SKM-1 treated with dmso at 0.1 percent for 144 hours (cell line): ENCODE results near the gene RTP2.

Experiments
- DNase-seq: peaks from one replicate; lab custom pipeline; 2025; ENCODE audit not compliant: unreplicated experiment; lab: John Stamatoyannopoulos, UW

Gene RTP2

GRCh38 chr3:187677604-187678003 lies 24.8 kb downstream of the RTP2 start:
- no peak for DNase-seq

DNA sequence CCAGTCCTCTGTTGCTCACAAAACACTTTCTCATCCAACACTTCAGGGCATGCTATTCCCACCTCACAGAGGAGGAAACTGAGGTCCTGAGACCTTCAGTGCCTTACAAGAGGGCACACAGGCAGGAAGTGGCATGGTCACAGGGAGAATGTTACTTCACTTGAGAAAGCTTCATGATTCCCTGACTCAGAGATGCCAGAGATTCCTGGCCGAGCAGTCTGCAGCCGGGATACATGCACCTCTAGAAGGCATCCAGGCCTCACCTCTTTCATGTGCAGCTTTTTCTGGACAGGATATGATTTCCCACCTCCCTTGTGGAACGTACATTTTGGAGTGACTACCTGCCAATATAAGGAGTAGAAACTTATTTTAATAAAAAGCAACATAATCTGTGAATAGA lies 29.3 kb downstream of the RTP2 start:
- DNase-seq, result no peak

DNA sequence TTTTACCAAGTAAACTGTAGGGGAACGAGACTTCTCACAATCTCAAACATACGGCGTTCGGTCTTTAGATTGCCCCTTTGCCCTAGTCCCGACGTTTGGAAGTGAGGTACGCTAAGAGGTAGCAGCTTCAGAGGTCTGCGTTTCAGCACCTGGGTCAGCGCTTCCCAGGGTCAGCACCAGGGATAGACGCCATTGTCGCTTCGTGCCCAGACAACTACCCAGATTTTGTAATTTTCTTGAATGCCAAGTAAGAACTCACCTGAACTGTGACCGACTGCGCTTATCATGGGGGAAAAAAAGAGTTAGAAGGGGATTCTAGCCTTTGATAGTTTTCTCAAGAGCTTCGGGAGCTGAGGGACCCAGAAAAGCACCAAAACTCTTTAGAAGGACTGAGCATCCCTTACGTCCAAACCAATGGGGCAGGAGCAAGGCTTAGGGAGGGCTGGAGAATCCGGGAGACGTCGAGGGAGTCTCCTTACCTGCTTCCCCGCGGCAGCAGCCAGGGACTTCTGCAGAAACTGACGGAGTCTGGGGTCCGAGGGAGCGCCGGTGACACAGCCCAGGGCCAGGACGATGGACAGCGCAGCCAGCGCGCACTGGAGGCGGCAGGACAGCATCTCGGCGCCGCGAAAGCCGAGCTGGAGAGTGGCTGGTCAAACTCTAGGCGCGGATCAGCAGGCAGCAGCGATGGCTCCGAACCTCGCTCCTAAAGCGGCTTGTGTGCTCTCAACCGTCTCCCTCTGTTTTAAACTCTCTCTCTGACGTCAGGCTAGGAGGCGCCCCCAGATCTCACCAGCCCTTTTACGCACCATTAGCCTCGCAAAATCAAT lies 32.5 kb downstream of the RTP2 start, which contains the start of gene SST:
Gene SST (minus strand): TSS at position 720 of the 830 bp plus-strand sequence. CDS start 103 bp downstream, at position 617.
- no peak for DNase-seq

GRCh38 chr3:187667526-187667925 lies 34.8 kb downstream of the RTP2 start:
- DNase-seq, result no peak

GRCh38 chr3:187665764-187666402 lies 36.5 kb downstream of the RTP2 start:
- no peak for DNase-seq

DNA sequence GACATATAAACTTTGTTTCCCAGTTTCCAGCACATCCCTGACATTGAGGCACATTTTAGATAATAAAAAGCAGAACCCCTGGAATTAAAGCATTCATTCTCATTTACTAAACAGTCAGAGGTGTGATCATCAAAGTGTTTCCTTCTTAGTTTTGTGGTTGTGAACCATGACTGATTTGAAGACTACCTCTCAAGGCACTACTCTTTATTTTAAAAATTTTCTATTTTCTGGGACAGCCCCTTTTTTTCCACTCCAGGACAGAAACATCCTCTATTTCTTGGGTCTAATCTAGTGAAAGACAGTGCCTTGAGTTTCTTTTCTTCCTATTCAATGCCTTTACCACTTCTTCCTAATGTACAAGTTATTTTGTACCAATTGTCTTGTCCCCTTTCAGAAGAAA lies 37.3 kb downstream of the RTP2 start:
- no peak for DNase-seq

- DNase-seq, result peak; percentile 71
Measured at GRCh38 chr3:187662848-187663409, 39.4 kb downstream of the RTP2 start.

- no peak for DNase-seq
Measured at GRCh38 chr3:187661267-187661666, 41.1 kb downstream of the RTP2 start.

DNA sequence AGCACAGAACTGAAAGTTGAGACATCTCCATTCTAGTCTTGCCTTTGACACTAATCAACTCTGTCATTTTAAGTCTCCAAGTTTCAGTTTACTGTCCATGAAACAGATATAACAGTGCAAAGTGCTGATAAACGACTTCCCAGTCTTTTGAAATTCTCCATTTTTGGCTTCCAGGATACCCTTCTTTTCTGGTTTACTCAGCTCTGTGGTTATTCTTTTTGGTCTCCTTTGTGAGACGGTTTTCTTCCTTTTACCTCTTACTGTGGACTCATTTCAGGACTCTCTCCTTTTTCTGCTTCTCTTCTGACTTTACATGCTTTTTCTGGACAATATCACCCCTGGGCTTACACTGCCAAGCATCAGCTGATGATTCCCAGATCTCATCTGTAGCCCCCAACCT lies 51.1 kb downstream of the RTP2 start:
- no peak for DNase-seq
